Vagina (tissue), 2 donors: ENCODE data around the gene TIMM10.

ENCODE experiments used
- POLR2A ChIP-seq, 2 donors: fragments of 450-650 bp; IDR thresholded peaks; one replicate each; pipeline ENCODE4 v1.6.1; 2017; ENCODE audit warnings: antibody characterized with exemption in 2 of 2, mild to moderate bottlenecking in 2 of 2, moderate library complexity in 2 of 2
- POLR2AphosphoS5 ChIP-seq, 2 donors: sonication (generic); formaldehyde crosslinking; IDR thresholded peaks; one replicate each; pipeline ENCODE4 v1.9.0; 2017; ENCODE audit warnings: antibody characterized with exemption in 2 of 2, mild to moderate bottlenecking in 2 of 2, low read depth in 1 of 2; ENCODE audit not compliant: insufficient read depth in 1 of 2

DNA sequence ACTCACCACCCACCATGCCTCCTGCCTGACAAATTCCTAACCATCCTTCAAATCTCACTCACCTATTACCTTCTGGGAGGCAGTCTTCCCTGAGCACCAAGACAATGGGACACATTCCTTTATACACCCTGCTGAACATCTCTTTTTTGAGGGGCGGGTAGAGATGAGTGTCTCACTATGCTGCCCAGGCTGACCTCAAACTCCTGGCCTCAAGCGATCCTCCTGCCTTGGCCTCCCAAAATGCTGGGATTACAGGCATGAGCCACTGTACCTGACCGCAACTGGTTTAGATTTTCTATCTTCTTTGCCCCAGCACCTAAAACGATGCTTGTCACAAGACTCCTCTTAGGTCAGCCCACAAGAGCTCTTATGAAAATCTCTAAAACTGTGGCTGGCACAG is 7.1 kb downstream of the TIMM10 start:
- TF ChIP-seq POLR2A (IDR thresholded peaks at IDR 0.05) (no peak), POLR2AphosphoS5 (IDR thresholded peaks at IDR 0.05; ENCODE audit: insufficient read depth in 1 of 2, low read depth in 1 of 2) (no peak)
